Nephron (organoid): Measurements from ENCODE around the gene MID1IP1.
A peak's percentile ranks its signal among the peaks of the same experiment; 100 is the strongest.

ENCODE experiments used
- H3K27ac Mint-ChIP-seq, 3 experiments: 2 replicates each; pipeline ENCODE4 v1.8.0; 2020; ENCODE audit warnings: mixed read lengths in 3 of 3, mild to moderate bottlenecking in 2 of 3, moderate library complexity in 1 of 3
- H3K27me3 Mint-ChIP-seq: 2 replicates; pipeline ENCODE4 v1.8.0; 2021; ENCODE audit warnings: low read depth, mild to moderate bottlenecking, moderate library complexity, mixed read lengths
- H3K36me3 Mint-ChIP-seq: 2 replicates; pipeline ENCODE4 v1.8.0; 2020; ENCODE audit warnings: low read depth, mixed read lengths
- H3K4me1 Mint-ChIP-seq: 2 replicates; pipeline ENCODE4 v1.8.0; 2020; ENCODE audit warnings: mixed read lengths
- H3K4me3 Mint-ChIP-seq, 3 experiments: 2 replicates each; pipeline ENCODE4 v1.8.0; 2020; ENCODE audit warnings: mild to moderate bottlenecking in 3 of 3, mixed read lengths in 3 of 3, moderate library complexity in 2 of 3
- H3K9me3 Mint-ChIP-seq: 2 replicates; pipeline ENCODE4 v1.8.0; 2020; ENCODE audit warnings: mixed read lengths
- TF ChIP-seq, protein P1 (sequence below), 3 experiments: fragments of 200-600 bp; sonication (generic); IDR thresholded peaks; one replicate each; pipeline ENCODE4 v1.5.0; 2021; ENCODE audit warnings: antibody characterized with exemption in 3 of 3; ENCODE audit not compliant: unreplicated experiment in 3 of 3

MID1IP1 gene

GRCh38 chrX:38770152-38770551, 31.1 kb upstream of the MID1IP1 start:
- TF ChIP-seq, protein P1, sequence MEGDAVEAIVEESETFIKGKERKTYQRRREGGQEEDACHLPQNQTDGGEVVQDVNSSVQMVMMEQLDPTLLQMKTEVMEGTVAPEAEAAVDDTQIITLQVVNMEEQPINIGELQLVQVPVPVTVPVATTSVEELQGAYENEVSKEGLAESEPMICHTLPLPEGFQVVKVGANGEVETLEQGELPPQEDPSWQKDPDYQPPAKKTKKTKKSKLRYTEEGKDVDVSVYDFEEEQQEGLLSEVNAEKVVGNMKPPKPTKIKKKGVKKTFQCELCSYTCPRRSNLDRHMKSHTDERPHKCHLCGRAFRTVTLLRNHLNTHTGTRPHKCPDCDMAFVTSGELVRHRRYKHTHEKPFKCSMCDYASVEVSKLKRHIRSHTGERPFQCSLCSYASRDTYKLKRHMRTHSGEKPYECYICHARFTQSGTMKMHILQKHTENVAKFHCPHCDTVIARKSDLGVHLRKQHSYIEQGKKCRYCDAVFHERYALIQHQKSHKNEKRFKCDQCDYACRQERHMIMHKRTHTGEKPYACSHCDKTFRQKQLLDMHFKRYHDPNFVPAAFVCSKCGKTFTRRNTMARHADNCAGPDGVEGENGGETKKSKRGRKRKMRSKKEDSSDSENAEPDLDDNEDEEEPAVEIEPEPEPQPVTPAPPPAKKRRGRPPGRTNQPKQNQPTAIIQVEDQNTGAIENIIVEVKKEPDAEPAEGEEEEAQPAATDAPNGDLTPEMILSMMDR (IDR thresholded peaks at IDR 0.05; ENCODE audit: unreplicated experiment in 3 of 3) = no peak

DNA sequence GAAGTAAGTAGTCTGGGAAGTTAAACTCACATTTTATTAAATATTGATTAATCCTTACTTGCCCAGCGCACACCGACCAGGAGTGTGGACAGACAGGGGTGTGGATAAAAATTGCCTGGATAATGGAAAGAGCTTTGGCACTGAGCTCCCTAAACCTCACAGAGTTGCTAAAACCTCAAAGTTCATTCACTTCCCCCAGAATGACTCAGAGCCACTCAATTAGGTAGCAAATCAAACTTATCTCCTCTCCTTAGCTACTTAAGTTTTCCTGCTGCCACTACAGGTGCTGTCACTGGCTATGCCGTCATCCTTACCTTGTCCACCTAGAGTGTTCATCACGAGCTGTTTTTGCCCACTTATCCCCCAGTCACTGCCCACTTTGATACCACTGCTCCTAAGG, 27.0 kb upstream of the MID1IP1 start:
- TF ChIP-seq, protein P1 (IDR thresholded peaks at IDR 0.05; ENCODE audit: unreplicated experiment in 3 of 3) = no peak
- Mint-ChIP-seq H3K27ac (no peak overlapping the region), H3K4me1 (no peaks in the 10 kb centered on the region), H3K27me3 (no peaks in the 10 kb centered on the region), H3K4me3 (no peak overlapping the region), H3K9me3 (peaks cover 4% of the 10 kb centered on the region), H3K36me3 (no peaks in the 10 kb centered on the region)

More at GRCh38 chrX:38770152-38770551, 31.1 kb upstream of the MID1IP1 start:
- H3K27ac Mint-ChIP-seq = peak overlapping the region in 1 of 3 experiments; percentile 8
- H3K4me1 Mint-ChIP-seq = no peaks in the 10 kb centered on the region
- no peaks in the 10 kb centered on the region for H3K27me3 Mint-ChIP-seq
- no peaks in the 10 kb centered on the region for H3K36me3 Mint-ChIP-seq
- no peak overlapping the region for H3K4me3 Mint-ChIP-seq
- no peaks in the 10 kb centered on the region for H3K9me3 Mint-ChIP-seq

DNA sequence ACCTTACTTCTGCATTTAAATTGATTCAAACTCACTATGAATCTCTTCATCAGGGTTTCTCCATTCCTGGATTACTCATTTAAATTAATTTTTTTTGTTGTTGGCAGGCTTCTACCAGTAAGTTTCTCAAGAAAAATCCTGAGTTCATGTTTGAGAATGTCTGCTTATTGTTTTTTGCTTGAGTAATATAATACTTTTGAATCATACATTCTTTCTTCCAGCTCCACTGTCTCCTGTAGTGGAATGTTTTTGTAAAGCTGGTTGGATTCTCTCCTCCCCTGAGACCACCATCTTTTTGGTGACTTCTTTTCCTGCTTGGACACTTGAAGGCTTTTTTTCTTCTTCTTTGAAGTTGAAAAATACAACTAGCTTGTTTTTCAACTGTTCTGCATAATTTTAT, 4.3 kb upstream of the MID1IP1 start:
- no peaks in the 10 kb centered on the region for H3K27me3 Mint-ChIP-seq
- no peaks in the 10 kb centered on the region for H3K9me3 Mint-ChIP-seq
- H3K4me1 Mint-ChIP-seq = peaks cover 10% of the 10 kb centered on the region
- no peaks in the 10 kb centered on the region for H3K36me3 Mint-ChIP-seq
- TF ChIP-seq, protein P1 (IDR thresholded peaks at IDR 0.05; ENCODE audit: unreplicated experiment in 3 of 3) = no peak
- no peak overlapping the region for H3K27ac Mint-ChIP-seq
- H3K4me3 Mint-ChIP-seq = no peak overlapping the region

DNA sequence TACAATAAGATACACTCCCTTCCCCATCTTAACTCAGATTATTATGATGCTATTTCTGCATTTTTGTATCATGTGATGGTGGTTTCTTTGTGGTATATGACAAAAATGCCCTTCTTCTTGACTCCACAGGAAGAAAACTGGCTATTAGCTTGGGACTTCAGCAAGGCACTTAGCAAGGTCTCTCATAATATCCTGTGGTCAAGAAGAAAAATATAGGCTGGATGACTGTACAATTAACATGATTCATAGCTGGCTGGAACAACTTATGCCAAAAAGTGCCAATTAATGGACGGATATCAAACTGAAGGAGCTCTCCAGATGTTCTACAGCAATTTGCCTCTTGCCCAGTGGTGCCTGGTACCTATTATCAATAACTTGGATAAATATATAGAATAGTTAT, 2.3 kb upstream of the MID1IP1 start:
- Mint-ChIP-seq H3K4me3 (no peak overlapping the region), H3K4me1 (peaks cover 22% of the 10 kb centered on the region), H3K27ac (no peak overlapping the region), H3K9me3 (peaks cover 4% of the 10 kb centered on the region), H3K36me3 (no peaks in the 10 kb centered on the region), H3K27me3 (no peaks in the 10 kb centered on the region)
- TF ChIP-seq, protein P1 (IDR thresholded peaks at IDR 0.05; ENCODE audit: unreplicated experiment in 3 of 3) = no peak

GRCh38 chrX:38799995-38800580, 1.2 kb upstream of the MID1IP1 start:
- H3K27me3 Mint-ChIP-seq = no peaks in the 10 kb centered on the region
- no peaks in the 10 kb centered on the region for H3K36me3 Mint-ChIP-seq
- peak overlapping the region in 2 of 3 experiments; percentile 33 to 58 for H3K27ac Mint-ChIP-seq
- H3K4me1 Mint-ChIP-seq = peaks cover 22% of the 10 kb centered on the region
- H3K4me3 Mint-ChIP-seq = peak overlapping the region; percentile 9 to 21 (median 14)
- TF ChIP-seq, protein P1 (IDR thresholded peaks at IDR 0.05; ENCODE audit: unreplicated experiment in 3 of 3) = peak in 1 of 3 experiments; percentile 7
- peaks cover 4% of the 10 kb centered on the region for H3K9me3 Mint-ChIP-seq

- Mint-ChIP-seq H3K27ac (peak overlapping the region; percentile 91 to 98 (median 96)), H3K9me3 (peaks cover 4% of the 10 kb centered on the region), H3K36me3 (peaks cover 9% of the 10 kb centered on the region), H3K4me3 (peak overlapping the region; percentile 93 to 98 (median 93)), H3K4me1 (peaks cover 32% of the 10 kb centered on the region), H3K27me3 (no peaks in the 10 kb centered on the region)
- TF ChIP-seq, protein P1 (IDR thresholded peaks at IDR 0.05; ENCODE audit: unreplicated experiment in 3 of 3) = no peak
Observed at GRCh38 chrX:38803243-38803587, 2.0 kb downstream of the MID1IP1 start.
